Immature natural killer cell (primary cell): ENCODE results near the gene LAGE3. TPM values are rescaled to one million over a fixed set of nuclear protein-coding genes. Genes with fewer than 3 reads are reported as not detected.
A peak's percentile ranks its signal among the peaks of the same experiment; 100 is the strongest.

ENCODE experiments used
- DNase-seq, 3 donors: peaks; one replicate each; pipeline ENCODE4 v3.0.0; 2022; ENCODE audit warnings: mixed read lengths in 1 of 3
- H3K27ac Mint-ChIP-seq, 6 donors: one replicate each; pipeline ENCODE4 v1.8.0; 2020; ENCODE audit warnings: mixed read lengths in 6 of 6, mild to moderate bottlenecking in 5 of 6, inconsistent platforms in 4 of 6, moderate library complexity in 3 of 6
- H3K27me3 Mint-ChIP-seq, 3 donors: one replicate each; pipeline ENCODE4 v1.8.0; 2020 to 2021; ENCODE audit warnings: low read depth in 3 of 3, mild to moderate bottlenecking in 3 of 3, mixed read lengths in 3 of 3, moderate library complexity in 3 of 3, inconsistent platforms in 1 of 3
- H3K36me3 Mint-ChIP-seq, 3 donors: one replicate each; pipeline ENCODE4 v1.8.0; 2020; ENCODE audit warnings: mixed read lengths in 3 of 3, inconsistent platforms in 2 of 3, mild to moderate bottlenecking in 2 of 3
- H3K4me1 Mint-ChIP-seq, 2 donors: one replicate each; pipeline ENCODE4 v1.8.0; 2020; ENCODE audit warnings: inconsistent platforms in 2 of 2, mild to moderate bottlenecking in 2 of 2, mixed read lengths in 2 of 2, moderate library complexity in 1 of 2
- H3K4me3 Mint-ChIP-seq, 5 donors: one replicate each; pipeline ENCODE4 v1.8.0; 2020; ENCODE audit warnings: mild to moderate bottlenecking in 5 of 5, mixed read lengths in 5 of 5, inconsistent platforms in 3 of 5, moderate library complexity in 3 of 5
- H3K9me3 Mint-ChIP-seq, 6 donors: one replicate each; pipeline ENCODE4 v1.8.0; 2020; ENCODE audit warnings: mild to moderate bottlenecking in 6 of 6, mixed read lengths in 6 of 6, inconsistent platforms in 4 of 6, moderate library complexity in 3 of 6
- polyA plus RNA-seq, 3 donors: library from polyadenylated mRNA; unstranded; fragments of 300-500 nt; fragmentation: Illumina TruSeq; gene quantifications; one replicate each; pipeline ENCODE4 v1.2.3, GENCODE V29; 2021

The LAGE3 gene
- polyA plus RNA-seq, 3 donors from 2014 or later, result 30.5 to 65.0 (median 52.4) TPM

GRCh38 chrX:154481195-154481594 is 2.1 kb upstream of the LAGE3 start:
- Mint-ChIP-seq H3K27ac (no peak overlapping the region), H3K4me1 (peaks cover 7 to 14% of the 10 kb centered on the region in 2 donors), H3K4me3 (no peak overlapping the region), H3K27me3 (peaks cover 6 to 11% (median 9%) of the 10 kb centered on the region in 3 donors), H3K36me3 (no peaks in the 10 kb centered on the region), H3K9me3 (no peaks in the 10 kb centered on the region)
- DNase-seq, result no peak

DNA sequence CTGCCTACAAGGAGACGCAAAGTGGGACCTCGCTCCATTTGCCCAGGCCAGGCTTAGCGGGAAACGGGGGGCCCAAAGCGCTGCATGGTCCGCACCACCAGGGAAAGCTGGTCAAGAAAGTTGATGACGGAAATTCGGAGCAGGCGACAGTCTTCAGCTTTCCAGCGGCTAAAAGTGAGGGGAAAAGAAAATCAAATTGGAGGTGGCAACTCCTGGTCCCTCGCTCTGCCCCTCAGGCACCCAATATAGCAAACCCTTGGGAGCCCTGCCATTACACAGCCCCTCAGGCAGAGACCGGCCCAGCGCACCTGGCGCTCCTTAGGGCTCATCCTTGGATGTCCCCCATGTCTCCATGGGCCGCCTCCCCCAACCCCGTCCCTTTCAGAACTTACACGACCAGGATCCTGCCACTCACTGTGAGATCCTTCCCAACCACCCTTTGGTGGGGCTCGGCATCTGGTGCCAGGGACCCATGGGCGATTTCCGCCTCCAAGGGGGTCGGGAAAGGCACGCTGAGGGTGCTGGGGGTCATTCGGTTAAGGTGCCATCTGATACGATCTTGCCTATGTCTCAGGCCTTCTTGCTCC is 1.1 kb downstream of the LAGE3 start:
- H3K4me1 Mint-ChIP-seq, result peaks cover 7 to 10% of the 10 kb centered on the region in 2 donors
- H3K36me3 Mint-ChIP-seq, result no peaks in the 10 kb centered on the region
- peaks cover 6 to 12% (median 11%) of the 10 kb centered on the region in 3 donors for H3K27me3 Mint-ChIP-seq
- no peak for DNase-seq
- H3K9me3 Mint-ChIP-seq, result no peaks in the 10 kb centered on the region
- peak overlapping the region; percentile 69 to 87 (median 81) for H3K4me3 Mint-ChIP-seq
- peak overlapping the region; percentile 43 to 94 (median 90) for H3K27ac Mint-ChIP-seq

GRCh38 chrX:154476821-154477220 is 2.3 kb downstream of the LAGE3 start:
- H3K4me3 Mint-ChIP-seq, result no peak overlapping the region
- H3K9me3 Mint-ChIP-seq, result no peaks in the 10 kb centered on the region
- H3K36me3 Mint-ChIP-seq, result no peaks in the 10 kb centered on the region
- H3K4me1 Mint-ChIP-seq, result peaks cover 7% of the 10 kb centered on the region in 2 donors
- DNase-seq, result no peak
- H3K27ac Mint-ChIP-seq, result no peak overlapping the region
- peaks cover 6 to 11% (median 11%) of the 10 kb centered on the region in 3 donors for H3K27me3 Mint-ChIP-seq

DNA sequence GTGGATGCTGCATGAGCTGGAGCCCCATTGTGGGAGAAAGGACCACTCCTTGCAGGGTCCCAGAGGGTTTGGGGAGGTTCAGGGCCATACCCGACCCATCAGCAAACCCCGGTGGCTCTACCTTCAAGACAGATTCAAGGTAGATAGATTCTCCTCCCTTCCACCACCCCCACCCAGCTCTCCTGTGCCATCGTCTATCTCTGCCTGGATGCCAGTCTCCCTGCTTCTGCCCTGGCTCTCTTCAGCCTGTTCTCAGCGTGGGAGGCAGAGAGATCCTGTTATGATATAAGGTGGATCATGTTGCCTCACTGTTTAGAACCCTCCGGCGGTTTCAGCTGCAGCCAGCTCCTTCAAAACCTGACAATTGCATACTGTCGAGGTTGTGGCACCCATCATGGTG is 5.4 kb downstream of the LAGE3 start:
- peaks cover 0 to 2% (median 0%) of the 10 kb centered on the region in 6 donors for H3K9me3 Mint-ChIP-seq

DNA sequence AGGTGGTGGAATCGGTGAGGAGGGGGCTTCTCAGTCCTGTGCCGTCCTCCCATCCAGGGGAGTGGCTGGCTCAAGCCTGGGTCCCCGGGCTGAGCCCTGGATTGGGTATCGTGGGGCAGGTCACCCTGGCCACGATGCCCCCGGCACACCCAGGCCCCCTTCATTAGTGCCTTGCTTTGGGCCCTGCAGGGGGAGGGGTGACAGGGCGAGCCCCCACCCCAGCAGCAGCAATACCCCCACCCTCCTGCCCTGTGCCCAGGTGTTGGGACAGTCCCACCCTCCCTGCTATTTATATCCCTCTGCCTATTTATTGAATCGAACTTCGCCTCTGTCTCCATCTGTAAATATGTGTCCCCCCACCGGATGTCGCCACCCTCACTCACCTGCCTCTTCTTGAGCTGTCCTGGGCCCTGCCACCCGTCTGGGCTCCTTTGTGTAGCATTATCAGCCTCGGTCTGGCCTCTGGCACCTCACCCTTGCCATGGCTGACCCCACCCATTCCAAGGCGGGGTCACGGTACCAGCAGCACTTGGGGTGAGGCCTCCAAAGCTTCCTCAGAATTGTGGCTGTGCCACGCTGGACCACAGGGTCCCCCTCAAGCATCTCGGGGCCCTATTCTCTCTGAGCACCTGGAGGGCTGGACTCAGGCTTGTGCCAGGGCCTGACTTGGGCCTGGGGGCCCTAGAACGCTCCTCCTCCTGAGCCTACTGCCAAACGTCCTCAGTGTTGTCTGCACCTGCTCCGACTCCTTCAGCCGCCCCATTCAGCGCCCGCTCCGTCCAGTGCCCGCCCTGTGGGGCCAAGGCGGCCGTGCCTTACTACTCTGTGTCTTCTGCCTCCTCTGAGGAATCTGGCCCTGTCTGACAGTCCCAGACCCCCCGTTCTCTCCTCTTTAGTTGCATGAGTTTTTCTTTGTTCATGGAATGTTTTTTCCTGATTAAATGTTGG is 6.1 kb downstream of the LAGE3 start:
- DNase-seq, result no peak
- Mint-ChIP-seq H3K4me3 (no peak overlapping the region), H3K36me3 (no peaks in the 10 kb centered on the region), H3K27ac (peak overlapping the region in 2 of 6 donors; percentile 5 to 40), H3K4me1 (peaks cover 0 to 2% of the 10 kb centered on the region in 2 donors), H3K9me3 (peaks cover 0 to 3% (median 0%) of the 10 kb centered on the region in 6 donors), H3K27me3 (peaks cover 0 to 6% (median 3%) of the 10 kb centered on the region in 3 donors)

More for the DNA sequence above, 5.4 kb downstream of the LAGE3 start:
- H3K4me3 Mint-ChIP-seq, result no peak overlapping the region
- H3K27ac Mint-ChIP-seq, result peak overlapping the region in 1 of 6 donors; percentile 5
- DNase-seq, result no peak
- H3K4me1 Mint-ChIP-seq, result peaks cover 0 to 2% of the 10 kb centered on the region in 2 donors
- H3K27me3 Mint-ChIP-seq, result peaks cover 0 to 6% (median 4%) of the 10 kb centered on the region in 3 donors
- no peaks in the 10 kb centered on the region for H3K36me3 Mint-ChIP-seq

- DNase-seq, result no peak
- Mint-ChIP-seq H3K9me3 (peaks cover 0 to 3% (median 0%) of the 10 kb centered on the region in 6 donors), H3K27me3 (peaks cover 0 to 6% (median 3%) of the 10 kb centered on the region in 3 donors), H3K27ac (no peak overlapping the region), H3K4me1 (no peaks in the 10 kb centered on the region), H3K36me3 (no peaks in the 10 kb centered on the region), H3K4me3 (no peak overlapping the region)
These were observed 7.0 kb downstream of the LAGE3 start for GRCh38 chrX:154471839-154472684.

GRCh38 chrX:154470914-154471568 is 8.0 kb downstream of the LAGE3 start:
- DNase-seq, result no peak
- Mint-ChIP-seq H3K27ac (no peak overlapping the region), H3K27me3 (peaks cover 0 to 4% (median 3%) of the 10 kb centered on the region in 3 donors)

DNA sequence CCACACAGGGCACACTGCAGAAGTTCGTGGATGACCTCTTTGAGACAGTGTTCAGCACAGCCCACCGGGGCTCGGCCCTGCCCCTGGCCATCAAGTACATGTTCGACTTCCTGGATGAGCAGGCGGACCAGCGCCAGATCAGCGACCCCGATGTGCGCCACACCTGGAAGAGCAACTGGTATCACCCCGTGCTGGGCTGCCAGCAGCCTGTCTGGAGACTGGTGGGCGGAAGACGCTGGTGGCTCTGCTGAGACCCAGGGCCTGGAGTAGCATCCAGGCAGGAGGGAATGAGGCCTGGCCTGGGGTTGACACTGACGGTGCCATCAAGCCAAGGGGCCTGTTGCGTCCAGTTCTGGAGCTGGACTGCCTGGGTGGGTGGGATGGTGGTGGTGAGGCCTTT is 8.6 kb downstream of the LAGE3 start:
- DNase-seq, result no peak
- Mint-ChIP-seq H3K36me3 (no peaks in the 10 kb centered on the region), H3K4me1 (no peaks in the 10 kb centered on the region), H3K27ac (no peak overlapping the region), H3K4me3 (no peak overlapping the region), H3K27me3 (peaks cover under 1 to 2% (median 2%) of the 10 kb centered on the region in 3 donors), H3K9me3 (peaks cover 0 to 3% (median 0%) of the 10 kb centered on the region in 6 donors)

More at GRCh38 chrX:154470914-154471568, 8.0 kb downstream of the LAGE3 start:
- H3K4me1 Mint-ChIP-seq, result no peaks in the 10 kb centered on the region
- H3K9me3 Mint-ChIP-seq, result peaks cover 0 to 3% (median 0%) of the 10 kb centered on the region in 6 donors
- no peak overlapping the region for H3K4me3 Mint-ChIP-seq
- H3K36me3 Mint-ChIP-seq, result no peaks in the 10 kb centered on the region

DNA sequence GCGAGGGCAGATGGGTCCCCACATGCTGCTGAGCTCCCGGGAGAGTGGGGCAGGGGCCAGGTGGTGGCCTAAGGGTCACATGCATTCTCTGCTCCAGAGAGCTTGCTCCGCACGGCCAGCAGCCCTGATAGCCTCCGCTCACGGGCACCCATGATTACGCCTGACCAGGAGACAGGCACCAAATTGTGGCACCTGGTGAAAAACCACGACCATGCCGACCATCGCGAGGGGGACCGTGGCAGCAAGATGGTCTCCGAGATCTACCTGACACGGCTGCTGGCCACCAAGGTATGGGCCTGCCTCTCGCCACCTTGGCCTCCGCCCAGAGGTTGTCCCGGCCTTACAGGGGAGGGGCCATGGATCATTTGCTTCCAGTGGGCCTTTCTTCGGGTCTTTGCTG is 9.2 kb downstream of the LAGE3 start:
- H3K27ac Mint-ChIP-seq, result no peak overlapping the region
- H3K4me3 Mint-ChIP-seq, result no peak overlapping the region

DNA sequence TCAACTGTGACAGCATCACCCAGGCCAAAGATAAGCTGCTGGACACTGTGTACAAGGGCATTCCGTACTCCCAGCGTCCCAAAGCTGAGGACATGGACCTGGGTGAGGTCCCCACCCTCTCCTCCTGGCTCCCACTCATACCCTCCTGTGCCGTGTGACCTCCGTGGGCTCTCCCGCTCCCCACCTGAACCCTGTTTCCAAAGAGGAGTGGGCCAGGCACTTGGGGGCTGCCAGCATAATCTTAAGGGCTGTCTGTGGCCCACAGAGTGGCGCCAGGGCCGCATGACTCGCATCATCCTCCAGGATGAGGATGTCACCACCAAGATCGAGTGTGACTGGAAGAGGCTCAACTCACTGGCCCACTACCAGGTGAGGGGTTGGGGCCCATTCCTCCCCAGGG is 10.0 kb downstream of the LAGE3 start:
- Mint-ChIP-seq H3K4me3 (no peak overlapping the region), H3K9me3 (peaks cover 0 to 3% (median 0%) of the 10 kb centered on the region in 6 donors), H3K36me3 (no peaks in the 10 kb centered on the region), H3K4me1 (no peaks in the 10 kb centered on the region), H3K27me3 (peaks cover 2 to 4% (median 2%) of the 10 kb centered on the region in 3 donors), H3K27ac (no peak overlapping the region)
- DNase-seq, result no peak

More for the DNA sequence above, 9.2 kb downstream of the LAGE3 start:
- H3K36me3 Mint-ChIP-seq, result no peaks in the 10 kb centered on the region
- no peak for DNase-seq
- peaks cover 0 to 3% (median 0%) of the 10 kb centered on the region in 6 donors for H3K9me3 Mint-ChIP-seq
- H3K27me3 Mint-ChIP-seq, result peaks cover 2% of the 10 kb centered on the region in 3 donors
- H3K4me1 Mint-ChIP-seq, result no peaks in the 10 kb centered on the region

GRCh38 chrX:154468217-154468616 is 10.9 kb downstream of the LAGE3 start:
- H3K4me1 Mint-ChIP-seq, result no peaks in the 10 kb centered on the region
- no peak for DNase-seq
- no peak overlapping the region for H3K4me3 Mint-ChIP-seq
- peaks cover 2 to 4% (median 2%) of the 10 kb centered on the region in 3 donors for H3K27me3 Mint-ChIP-seq
- H3K36me3 Mint-ChIP-seq, result no peaks in the 10 kb centered on the region
- peaks cover 0 to 3% (median 0%) of the 10 kb centered on the region in 6 donors for H3K9me3 Mint-ChIP-seq
- H3K27ac Mint-ChIP-seq, result no peak overlapping the region

DNA sequence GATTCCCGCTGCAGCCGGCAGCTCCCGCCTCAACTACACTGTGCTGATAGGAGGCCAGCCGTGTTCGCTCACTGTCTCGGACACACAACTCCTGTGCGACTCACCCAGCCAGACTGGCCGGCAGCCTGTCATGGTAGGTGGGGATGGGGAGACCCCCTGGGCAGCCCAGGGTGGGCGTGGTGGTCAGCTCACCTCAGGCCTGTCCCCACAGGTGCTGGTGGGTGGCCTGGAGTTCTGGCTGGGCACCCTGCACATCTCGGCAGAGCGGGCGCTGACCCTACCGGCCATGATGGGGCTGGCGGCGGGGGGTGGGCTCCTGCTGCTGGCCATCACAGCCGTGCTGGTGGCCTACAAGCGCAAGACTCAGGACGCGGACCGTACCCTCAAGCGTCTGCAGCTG is 11.5 kb downstream of the LAGE3 start:
- Mint-ChIP-seq H3K27me3 (peaks cover 2 to 4% (median 3%) of the 10 kb centered on the region in 3 donors), H3K27ac (no peak overlapping the region), H3K9me3 (peaks cover 0 to 3% (median 0%) of the 10 kb centered on the region in 6 donors), H3K4me1 (no peaks in the 10 kb centered on the region), H3K36me3 (no peaks in the 10 kb centered on the region), H3K4me3 (no peak overlapping the region)
- no peak for DNase-seq

GRCh38 chrX:154466907-154467306 is 12.2 kb downstream of the LAGE3 start:
- H3K27me3 Mint-ChIP-seq, result peaks cover 2 to 4% (median 4%) of the 10 kb centered on the region in 3 donors
- H3K9me3 Mint-ChIP-seq, result peaks cover 0 to 3% (median 0%) of the 10 kb centered on the region in 6 donors
- no peaks in the 10 kb centered on the region for H3K36me3 Mint-ChIP-seq
- no peak overlapping the region for H3K4me3 Mint-ChIP-seq
- H3K4me1 Mint-ChIP-seq, result no peaks in the 10 kb centered on the region
- H3K27ac Mint-ChIP-seq, result no peak overlapping the region
- no peak for DNase-seq
